Transverse colon (tissue), 4 donors: ENCODE measurements around the gene CHMP4B. TPM values are rescaled to one million over a fixed set of nuclear protein-coding genes. Genes with fewer than 3 reads are reported as not detected.

Source experiments
- DNase-seq: peaks from one replicate; pipeline ENCODE4 v3.0.0-alpha.2; 2019
- H3K27ac ChIP-seq, 4 donors: fragments of 200-600 bp; sonication (generic); 2 replicates each; pipeline ENCODE4 v1.5.1; 2016 to 2018; ENCODE audit warnings: inconsistent platforms in 4 of 4
- H3K27me3 ChIP-seq: fragments of 200-600 bp; sonication (generic); 2 replicates; pipeline ENCODE4 v1.5.1; 2017; ENCODE audit warnings: inconsistent platforms
- H3K36me3 ChIP-seq, 4 donors: fragments of 200-600 bp; sonication (generic); 2 replicates each; pipeline ENCODE4 v1.5.1; 2017 to 2019; ENCODE audit warnings: inconsistent platforms in 4 of 4
- H3K4me1 ChIP-seq, 4 donors: fragments of 200-600 bp; sonication (generic); 2 replicates each; pipeline ENCODE4 v1.5.1; 2017 to 2020; ENCODE audit warnings: inconsistent platforms in 4 of 4
- H3K4me3 ChIP-seq, 4 donors: fragments of 200-600 bp; sonication (generic); 1 replicate in 1 of 4; 2 replicates in 3 of 4; pipeline versions ENCODE4 v1.5.1 to v1.6.1; 2017 to 2019; ENCODE audit warnings: inconsistent platforms in 4 of 4
- H3K9me3 ChIP-seq, 2 donors: fragments of 200-600 bp; sonication (generic); 2 replicates each; pipeline ENCODE4 v1.5.1; 2017 to 2019; ENCODE audit warnings: inconsistent platforms in 2 of 2
- CTCF ChIP-seq, 5 experiments: fragments of 200-600 bp in 3 of 5; fragments of 450-650 bp in 2 of 5; sonication (generic) in 3 of 5; IDR thresholded peaks; 1 replicate in 2 of 5; 2 replicates in 3 of 5; pipeline ENCODE4 v1.5.1; 2016 to 2017; ENCODE audit warnings: antibody characterized with exemption in 5 of 5, inconsistent platforms in 3 of 5, mild to moderate bottlenecking in 2 of 5, moderate library complexity in 1 of 5
- EP300 ChIP-seq: sonication (generic); formaldehyde crosslinking; IDR thresholded peaks from one replicate; pipeline ENCODE4 v1.6.1; 2017; ENCODE audit warnings: antibody characterized with exemption, low read depth
- POLR2A ChIP-seq: fragments of 450-650 bp; IDR thresholded peaks from one replicate; pipeline ENCODE4 v1.6.1; 2016; ENCODE audit warnings: antibody characterized with exemption, mild to moderate bottlenecking, moderate library complexity
- POLR2AphosphoS5 ChIP-seq, 3 donors: sonication (generic); formaldehyde crosslinking; IDR thresholded peaks; one replicate each; pipeline ENCODE4 v1.6.1; 2016; ENCODE audit warnings: antibody characterized with exemption in 3 of 3
- WGBS, 2 donors: methylation state at CpG; one replicate each; pipeline ENCODE4 v1.1.5; 2018; ENCODE audit warnings: low coverage in 1 of 2; 5-methylcytosine and 5-hydroxymethylcytosine counted together
- in situ Hi-C, 4 donors: fragments of 200-750 bp; cut with MboI; loops; one replicate each; pipeline versions ENCODE4 v1.15.0 to v1.15.1; 2017; ENCODE audit warnings: low sequenced_read_pairs in 3 of 4, low pct_ligation_motif_present in 1 of 4, low pct_unique_long_range_greater_than_20kb in 1 of 4
- intact Hi-C: fragments of 100-400 bp; cut with DNase I; formaldehyde crosslinking; loops from one replicate; pipeline ENCODE4 v1.15.1; 2023; ENCODE audit warnings: low total_unique reads
- total RNA-seq, 4 donors: library from RNA; depleted of rRNA; stranded (reverse); fragments of >200 nt; gene quantifications; one replicate each; pipeline ENCODE4 v1.1.0, GENCODE V29; 2016

Gene CHMP4B
- total RNA-seq, 4 donors from 2014 or later: 182 to 263 (median 213) TPM

GRCh38 chr20:33843050-33843449 is 31.9 kb downstream of the CHMP4B start:
- no peak overlapping the region for H3K4me3 ChIP-seq
- H3K4me1 ChIP-seq: peaks cover 59 to 80% (median 75%) of the 10 kb centered on the region in 4 donors
- intact Hi-C loops: no loop called here
- no peaks in the 10 kb centered on the region for H3K36me3 ChIP-seq
- WGBS, 2 donors: 55 to 86% methylated on average over 1 of the region's 1 CpG
- in situ Hi-C loops: no loop called here
- no peaks in the 10 kb centered on the region for H3K9me3 ChIP-seq
- no peak for DNase-seq
- TF ChIP-seq POLR2AphosphoS5 (IDR thresholded peaks at IDR 0.05) (no peak), POLR2A (no peak), CTCF (IDR thresholded peaks at IDR 0.05) (no peak), EP300 (no peak)
- no peaks in the 10 kb centered on the region for H3K27me3 ChIP-seq
- H3K27ac ChIP-seq: peak overlapping the region in 2 of 4 donors; percentile 5 to 7

- peak overlapping the region in 2 of 4 donors; percentile 21 to 34 for H3K27ac ChIP-seq
- peak in 1 of 3 donors; percentile 11 for TF ChIP-seq POLR2AphosphoS5 (IDR thresholded peaks at IDR 0.05)
- no peak for TF ChIP-seq CTCF (IDR thresholded peaks at IDR 0.05)
- no peak for TF ChIP-seq POLR2A
- H3K9me3 ChIP-seq: no peaks in the 10 kb centered on the region
- 25% methylated on average over 4 of the region's 4 CpGs; no CpG with 5 or more reads in 1 of the 2 donors for WGBS, 2 donors
- peaks cover 51 to 72% (median 67%) of the 10 kb centered on the region in 4 donors for H3K4me1 ChIP-seq
- intact Hi-C loops: no loop called here
- no peaks in the 10 kb centered on the region for H3K27me3 ChIP-seq
- peak; percentile 42 for DNase-seq
- H3K36me3 ChIP-seq: no peaks in the 10 kb centered on the region
- in situ Hi-C loops: no loop called here
- H3K4me3 ChIP-seq: no peak overlapping the region
These were observed 32.7 kb downstream of the CHMP4B start for GRCh38 chr20:33843854-33844253.

- no peak for DNase-seq
- in situ Hi-C loops: no loop called here
- 73 to 74% methylated on average over 4 to 6 of the region's 6 CpGs for WGBS, 2 donors
These were observed 35.3 kb downstream of the CHMP4B start for GRCh38 chr20:33846291-33846935.

GRCh38 chr20:33847006-33847405 is 35.9 kb downstream of the CHMP4B start:
- Histone ChIP-seq H3K4me3 (no peak overlapping the region), H3K36me3 (peaks cover 0 to 12% (median 3%) of the 10 kb centered on the region in 4 donors), H3K9me3 (no peaks in the 10 kb centered on the region), H3K27me3 (no peaks in the 10 kb centered on the region), H3K4me1 (peaks cover 28 to 48% (median 39%) of the 10 kb centered on the region in 4 donors), H3K27ac (no peak overlapping the region)
- intact Hi-C loops (no loop called here), in situ Hi-C loops (no loop called here)
- no peak for TF ChIP-seq POLR2AphosphoS5 (IDR thresholded peaks at IDR 0.05)
- no peak for TF ChIP-seq CTCF (IDR thresholded peaks at IDR 0.05)
- no peak for TF ChIP-seq POLR2A
- no peak for TF ChIP-seq EP300
- no peak for DNase-seq

More at GRCh38 chr20:33846291-33846935, 35.3 kb downstream of the CHMP4B start:
- intact Hi-C loops: no loop called here
- H3K9me3 ChIP-seq: no peaks in the 10 kb centered on the region
- H3K4me1 ChIP-seq: peaks cover 32 to 54% (median 45%) of the 10 kb centered on the region in 4 donors
- H3K27ac ChIP-seq: no peak overlapping the region
- H3K27me3 ChIP-seq: no peaks in the 10 kb centered on the region
- TF ChIP-seq EP300 (no peak), POLR2AphosphoS5 (IDR thresholded peaks at IDR 0.05) (no peak), POLR2A (no peak), CTCF (IDR thresholded peaks at IDR 0.05) (no peak)
- no peak overlapping the region for H3K4me3 ChIP-seq
- H3K36me3 ChIP-seq: peaks cover 0 to 6% (median 0%) of the 10 kb centered on the region in 4 donors
